CD4-positive, alpha-beta T cell (primary cell): Measurements from ENCODE around the gene LAMA4. TPM values are rescaled to one million over a fixed set of nuclear protein-coding genes. Genes with fewer than 3 reads are reported as not detected.

Source experiments
- ATAC-seq: fragments of 200-7000 bp; cut with Tn5 transposase; one replicate; pipeline ENCODE4 v1.10.0; 2022; ENCODE audit warnings: mild to moderate bottlenecking; ENCODE audit not compliant: poor library complexity
- CTCF ChIA-PET: fragments of 350-600 bp; sonication (Branson Sonifier 250); formaldehyde crosslinking; loops from one replicate; lab custom pipeline; 2021; ENCODE audit warnings: antibody characterized with exemption, inconsistent platforms; lab: Charles Lee
- POLR2A ChIA-PET: fragments of 350-600 bp; sonication (Branson Sonifier 250); formaldehyde crosslinking; loops from one replicate; lab custom pipeline; 2021; ENCODE audit warnings: antibody characterized with exemption, inconsistent platforms; lab: Charles Lee
- DNase-seq, 14 experiments: peaks; one replicate each; pipeline ENCODE4 v3.0.0-alpha.2; 2013 to 2020; ENCODE audit warnings: mixed read lengths in 2 of 14
- H3K27ac ChIP-seq, 2 donors: one replicate each; pipeline versions ENCODE4 v1.5.1 to v1.7.0; 2013; ENCODE audit warnings: low read length in 2 of 2, low read depth in 1 of 2, mild to moderate bottlenecking in 1 of 2
- H3K27me3 ChIP-seq, 2 experiments: 1 replicate in 1 of 2; 2 replicates in 1 of 2; pipeline versions ENCODE4 v1.6.1 to v1.7.0; 2013; ENCODE audit warnings: low read length in 2 of 2, control low read depth in 1 of 2, mild to moderate bottlenecking in 1 of 2, moderate library complexity in 1 of 2; ENCODE audit not compliant: insufficient read depth in 2 of 2, control insufficient read depth in 1 of 2
- H3K36me3 ChIP-seq: one replicate; pipeline ENCODE4 v1.6.1; 2013; ENCODE audit warnings: low read length, control low read depth; ENCODE audit not compliant: insufficient read depth
- H3K4me1 ChIP-seq: one replicate; pipeline ENCODE4 v1.6.1; 2013; ENCODE audit warnings: low read length, control low read depth; ENCODE audit not compliant: insufficient read depth
- H3K4me3 ChIP-seq: one replicate; pipeline ENCODE4 v1.5.1; 2013; ENCODE audit warnings: mild to moderate bottlenecking, low read length, moderate library complexity
- H3K9me3 ChIP-seq, 2 experiments: 1 replicate in 1 of 2; 2 replicates in 1 of 2; pipeline versions ENCODE4 v1.6.1 to v1.7.0; 2013; ENCODE audit warnings: low read length in 2 of 2, mild to moderate bottlenecking in 2 of 2, control low read depth in 1 of 2, moderate library complexity in 1 of 2; ENCODE audit not compliant: control insufficient read depth in 1 of 2, insufficient read depth in 1 of 2
- H3K27ac Mint-ChIP-seq: one replicate; pipeline ENCODE4 v1.8.0; 2020; ENCODE audit warnings: mixed read lengths
- H3K27me3 Mint-ChIP-seq: one replicate; pipeline ENCODE4 v1.8.0; 2021; ENCODE audit warnings: mixed read lengths
- H3K36me3 Mint-ChIP-seq: one replicate; pipeline ENCODE4 v1.8.0; 2021; ENCODE audit warnings: low read depth, mixed read lengths
- H3K4me1 Mint-ChIP-seq: one replicate; pipeline ENCODE4 v1.8.0; 2021; ENCODE audit warnings: low read depth, mixed read lengths
- H3K4me3 Mint-ChIP-seq: one replicate; pipeline ENCODE4 v1.8.0; 2020; ENCODE audit warnings: mild to moderate bottlenecking, mixed read lengths
- H3K9me3 Mint-ChIP-seq: one replicate; pipeline ENCODE4 v1.8.0; 2020; ENCODE audit warnings: mixed read lengths
- intact Hi-C, 2 experiments: fragments of 100-400 bp; cut with DNase I in 1 of 2; cut with micrococcal nuclease in 1 of 2; formaldehyde crosslinking; loops; one replicate each; pipeline versions ENCODE4 v1.15.1 to v1.9.0; 2023 to 2025; cut with DNase I, micrococcal nuclease
- total RNA-seq, 174 experiments: library from RNA in 2 of 174; stranded (reverse) in 2 of 174; gene quantifications; one replicate each; pipeline ENCODE4 v1.2.3 and lab custom pipeline; 2021 to 2026
- TF ChIP-seq, protein P1 (sequence below): fragments of 200-600 bp; IDR thresholded peaks from one replicate; pipeline ENCODE4 v1.8.0; 2022; ENCODE audit warnings: antibody characterized with exemption, mild to moderate bottlenecking

Gene LAMA4
- total RNA-seq, 2 experiments from 2014 or later: not detected

DNA sequence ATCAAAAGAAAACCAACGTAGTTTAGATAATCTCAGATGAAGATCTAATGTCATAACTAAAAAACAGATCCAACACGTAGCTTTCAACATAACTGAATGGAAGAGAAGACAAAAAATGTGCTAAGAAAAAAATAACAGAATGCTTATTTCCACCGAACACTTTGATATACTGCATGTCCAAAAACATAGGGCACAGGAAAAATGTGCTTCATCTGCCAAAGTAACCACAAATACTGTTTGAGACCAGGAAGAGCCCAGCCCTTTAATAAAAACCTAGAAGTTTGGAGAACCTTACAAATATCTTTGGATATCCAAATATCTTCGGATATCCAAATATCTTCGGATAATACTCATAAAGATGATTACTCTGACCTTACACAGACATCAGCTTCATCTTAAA lies 19.8 kb downstream of the LAMA4 start:
- Mint-ChIP-seq H3K4me3 (no peak overlapping the region), H3K9me3 (no peaks in the 10 kb centered on the region), H3K27me3 (peaks cover 33% of the 10 kb centered on the region), H3K27ac (no peak overlapping the region), H3K4me1 (no peaks in the 10 kb centered on the region), H3K36me3 (no peaks in the 10 kb centered on the region)
- Histone ChIP-seq H3K27ac (no peak overlapping the region), H3K4me3 (no peak overlapping the region), H3K36me3 (no peaks in the 10 kb centered on the region), H3K27me3 (peaks cover 3 to 4% of the 10 kb centered on the region in 2 experiments), H3K9me3 (no peaks in the 10 kb centered on the region), H3K4me1 (no peaks in the 10 kb centered on the region)
- ChIA-PET CTCF (no interaction called here), POLR2A (no interaction called here)
- TF ChIP-seq, protein P1, sequence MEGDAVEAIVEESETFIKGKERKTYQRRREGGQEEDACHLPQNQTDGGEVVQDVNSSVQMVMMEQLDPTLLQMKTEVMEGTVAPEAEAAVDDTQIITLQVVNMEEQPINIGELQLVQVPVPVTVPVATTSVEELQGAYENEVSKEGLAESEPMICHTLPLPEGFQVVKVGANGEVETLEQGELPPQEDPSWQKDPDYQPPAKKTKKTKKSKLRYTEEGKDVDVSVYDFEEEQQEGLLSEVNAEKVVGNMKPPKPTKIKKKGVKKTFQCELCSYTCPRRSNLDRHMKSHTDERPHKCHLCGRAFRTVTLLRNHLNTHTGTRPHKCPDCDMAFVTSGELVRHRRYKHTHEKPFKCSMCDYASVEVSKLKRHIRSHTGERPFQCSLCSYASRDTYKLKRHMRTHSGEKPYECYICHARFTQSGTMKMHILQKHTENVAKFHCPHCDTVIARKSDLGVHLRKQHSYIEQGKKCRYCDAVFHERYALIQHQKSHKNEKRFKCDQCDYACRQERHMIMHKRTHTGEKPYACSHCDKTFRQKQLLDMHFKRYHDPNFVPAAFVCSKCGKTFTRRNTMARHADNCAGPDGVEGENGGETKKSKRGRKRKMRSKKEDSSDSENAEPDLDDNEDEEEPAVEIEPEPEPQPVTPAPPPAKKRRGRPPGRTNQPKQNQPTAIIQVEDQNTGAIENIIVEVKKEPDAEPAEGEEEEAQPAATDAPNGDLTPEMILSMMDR: no peak
- intact Hi-C loops: no loop called here
- ATAC-seq (no peak), DNase-seq (no peak)

DNA sequence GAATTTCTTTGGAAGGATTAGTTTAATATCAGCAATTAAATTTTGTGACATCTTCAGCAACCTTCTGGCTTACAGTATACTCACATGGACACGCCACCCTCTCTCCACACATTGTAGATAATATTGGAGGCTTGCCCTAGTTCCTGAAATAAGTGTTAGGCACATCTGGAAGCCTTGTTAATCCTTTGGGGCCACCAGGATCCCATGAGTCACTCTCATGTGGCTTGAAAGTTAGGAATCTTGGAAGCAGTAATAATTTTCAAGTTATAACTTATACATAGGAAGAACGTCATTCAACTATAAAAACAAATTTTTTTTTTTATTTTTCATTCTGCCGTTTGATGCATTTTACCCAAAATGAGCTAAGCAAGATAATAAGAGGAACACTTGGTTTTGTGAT lies 20.5 kb downstream of the LAMA4 start:
- H3K27me3 Mint-ChIP-seq: peaks cover 33% of the 10 kb centered on the region
- Histone ChIP-seq H3K4me3 (no peak overlapping the region), H3K27me3 (peaks cover 3 to 4% of the 10 kb centered on the region in 2 experiments), H3K36me3 (no peaks in the 10 kb centered on the region), H3K9me3 (no peaks in the 10 kb centered on the region), H3K4me1 (no peaks in the 10 kb centered on the region), H3K27ac (no peak overlapping the region)
- no peak for DNase-seq
- H3K27ac Mint-ChIP-seq: no peak overlapping the region
- intact Hi-C loops: no loop called here
- ChIA-PET CTCF (no interaction called here), POLR2A (no interaction called here)
- TF ChIP-seq, protein P1: no peak
- H3K4me1 Mint-ChIP-seq: no peaks in the 10 kb centered on the region
- no peaks in the 10 kb centered on the region for H3K9me3 Mint-ChIP-seq
- H3K36me3 Mint-ChIP-seq: no peaks in the 10 kb centered on the region
- no peak overlapping the region for H3K4me3 Mint-ChIP-seq
- ATAC-seq: no peak

DNA sequence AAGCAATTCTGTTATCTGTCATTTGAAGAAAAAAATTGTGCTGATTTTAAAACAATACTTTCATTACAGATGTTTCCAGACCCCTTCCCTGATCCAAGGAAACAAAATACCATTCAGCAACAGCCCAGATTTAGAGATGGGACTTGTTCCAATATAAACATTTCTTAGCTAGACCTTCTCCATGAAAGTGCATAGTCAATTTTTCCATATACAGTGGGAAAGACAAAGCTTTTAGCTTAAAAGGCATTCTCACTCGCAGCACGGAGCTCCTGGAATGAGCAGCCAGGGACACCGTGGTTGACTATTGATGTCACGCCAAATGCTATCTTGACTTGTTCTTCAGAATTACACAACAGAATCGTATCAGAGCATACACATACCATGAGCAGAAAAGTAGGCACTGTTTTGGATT lies 21.5 kb downstream of the LAMA4 start:
- Mint-ChIP-seq H3K27me3 (peaks cover 33% of the 10 kb centered on the region), H3K4me3 (no peak overlapping the region), H3K27ac (no peak overlapping the region), H3K36me3 (no peaks in the 10 kb centered on the region), H3K9me3 (no peaks in the 10 kb centered on the region), H3K4me1 (no peaks in the 10 kb centered on the region)
- Histone ChIP-seq H3K36me3 (no peaks in the 10 kb centered on the region), H3K27me3 (peaks cover 3 to 4% of the 10 kb centered on the region in 2 experiments), H3K4me1 (no peaks in the 10 kb centered on the region), H3K4me3 (no peak overlapping the region), H3K27ac (no peak overlapping the region), H3K9me3 (no peaks in the 10 kb centered on the region)
- DNase-seq (no peak), ATAC-seq (no peak)
- POLR2A ChIA-PET: no interaction called here
- intact Hi-C loops: no loop called here
- CTCF ChIA-PET: no interaction called here
- TF ChIP-seq, protein P1: no peak
